GM21825 (cell line): Measurements from ENCODE around the gene TOX3.

ENCODE experiments used
- ATAC-seq: cut with Tn5 transposase; IDR thresholded peaks from one replicate; pipeline ENCODE4 v1.9.1; 2021; ENCODE audit warnings: mild to moderate bottlenecking, moderate library complexity; ENCODE audit not compliant: unreplicated experiment

The TOX3 gene

DNA sequence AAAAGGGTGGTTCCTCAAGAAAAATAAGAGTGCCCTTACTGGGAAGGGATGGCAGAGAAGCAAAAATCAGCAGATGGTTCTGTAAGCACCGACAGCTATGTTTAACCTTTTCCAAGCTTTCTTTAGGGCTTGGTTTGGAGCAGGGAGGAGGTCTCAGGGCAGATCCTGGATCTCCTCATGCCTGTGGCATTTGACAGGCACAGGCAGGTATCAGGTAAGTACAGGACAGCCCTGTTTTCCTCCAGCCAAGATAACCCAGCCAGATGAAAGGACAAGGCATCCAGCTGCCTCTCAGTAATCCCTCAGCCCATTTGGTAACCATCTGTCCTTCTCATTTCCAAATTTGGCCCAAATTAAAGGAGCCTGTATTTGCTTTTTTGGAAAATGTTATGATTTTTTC is 141.5 kb downstream of the TOX3 start:
- ATAC-seq, result no peak

DNA sequence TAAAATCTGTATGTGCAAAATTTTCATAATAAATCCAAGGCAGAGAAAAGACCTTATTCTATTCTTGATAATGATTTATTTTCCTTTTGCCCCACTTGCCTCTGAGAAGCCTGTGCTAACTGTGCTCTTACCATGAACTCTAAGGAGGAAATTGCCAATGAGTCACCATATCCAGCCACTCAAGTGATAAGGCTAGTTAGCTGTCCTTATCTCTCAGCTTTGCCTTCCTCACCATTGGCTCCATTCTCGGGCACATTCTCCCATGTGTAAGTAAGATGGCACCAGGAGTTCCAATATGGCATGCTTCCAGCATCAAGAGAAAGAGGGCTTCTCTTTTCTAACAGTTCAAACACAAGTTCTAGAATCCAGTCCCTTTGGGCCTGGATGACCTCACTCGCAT is 142.4 kb downstream of the TOX3 start:
- no peak for ATAC-seq

DNA sequence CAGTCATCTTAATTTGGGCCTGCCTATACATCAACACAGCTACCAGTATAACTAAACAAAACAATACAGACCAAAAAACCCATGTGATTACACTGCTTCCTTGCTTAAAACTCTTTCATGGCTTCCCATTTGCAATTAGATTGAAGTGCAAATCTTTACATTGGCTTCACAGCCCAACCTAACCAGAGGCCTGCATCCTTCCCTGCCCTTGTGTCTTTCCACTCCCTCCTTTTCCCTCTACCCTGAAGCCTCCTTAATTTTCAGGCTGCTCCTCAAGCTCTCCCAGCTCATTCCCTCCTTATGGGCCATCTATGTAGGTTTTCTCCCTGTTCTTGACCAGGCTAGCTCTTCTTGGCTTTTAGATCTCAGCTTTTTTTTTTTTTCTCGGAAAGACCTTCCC is 147.8 kb downstream of the TOX3 start:
- no peak for ATAC-seq

DNA sequence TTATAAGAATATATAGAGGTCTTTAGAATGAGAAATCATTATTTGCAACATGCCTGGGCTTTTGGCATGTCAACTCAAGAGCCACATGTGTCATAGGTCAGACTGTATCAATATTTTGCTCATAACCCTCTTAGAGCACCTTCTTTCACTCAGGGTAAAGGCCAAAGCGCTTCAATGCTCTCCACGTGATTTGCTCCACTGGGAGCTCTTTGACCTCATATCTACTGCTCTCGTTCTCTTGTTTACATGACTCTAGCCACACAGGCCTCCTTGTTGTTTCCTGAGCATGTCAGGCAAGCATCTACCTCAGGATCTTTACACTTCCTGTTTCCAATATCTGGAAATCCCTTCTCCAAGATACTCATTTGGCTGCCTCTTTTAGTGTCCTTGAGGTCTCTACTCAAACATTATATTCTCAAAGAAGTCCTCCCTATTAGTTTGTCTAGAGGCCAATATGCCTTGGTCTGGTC is 148.4 kb downstream of the TOX3 start:
- no peak for ATAC-seq

DNA sequence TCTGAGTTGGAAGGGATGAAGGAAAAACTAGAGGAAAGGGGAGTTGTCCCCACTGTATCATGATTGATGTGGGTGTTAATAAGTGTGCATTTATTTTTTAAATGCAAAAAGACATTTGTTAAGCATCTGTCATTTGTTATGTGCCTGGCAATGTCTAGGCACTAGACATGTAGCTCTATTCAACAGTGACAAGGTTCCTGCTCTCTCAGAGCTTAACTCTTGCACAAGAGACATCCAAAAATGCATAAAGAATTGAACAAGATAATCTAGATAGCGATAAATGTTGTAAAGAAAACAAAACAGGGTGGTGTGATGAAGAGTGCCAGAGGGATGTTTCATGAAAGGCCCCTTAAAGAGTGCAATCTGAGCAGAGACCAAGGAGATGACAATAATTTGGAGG is 148.9 kb downstream of the TOX3 start:
- ATAC-seq, result no peak

DNA sequence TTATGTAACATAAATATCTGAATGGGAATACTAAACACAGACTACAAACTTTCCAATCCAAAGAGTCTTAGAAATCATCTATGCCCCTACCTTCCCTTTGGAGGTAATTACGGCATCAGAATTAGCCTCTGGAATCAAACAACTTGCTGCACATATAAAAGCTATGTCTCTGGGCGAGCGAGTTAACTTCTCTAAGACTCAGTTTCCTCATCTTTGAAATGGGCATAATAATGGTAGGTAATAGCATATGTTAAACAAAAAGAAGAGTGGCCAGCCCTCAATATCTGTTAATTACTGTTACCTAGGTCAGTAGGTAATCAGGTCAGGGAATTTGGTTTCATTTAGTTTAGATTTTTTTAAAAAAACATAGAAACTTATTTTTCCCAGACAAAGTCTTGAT is 153.5 kb downstream of the TOX3 start:
- ATAC-seq, result no peak

DNA sequence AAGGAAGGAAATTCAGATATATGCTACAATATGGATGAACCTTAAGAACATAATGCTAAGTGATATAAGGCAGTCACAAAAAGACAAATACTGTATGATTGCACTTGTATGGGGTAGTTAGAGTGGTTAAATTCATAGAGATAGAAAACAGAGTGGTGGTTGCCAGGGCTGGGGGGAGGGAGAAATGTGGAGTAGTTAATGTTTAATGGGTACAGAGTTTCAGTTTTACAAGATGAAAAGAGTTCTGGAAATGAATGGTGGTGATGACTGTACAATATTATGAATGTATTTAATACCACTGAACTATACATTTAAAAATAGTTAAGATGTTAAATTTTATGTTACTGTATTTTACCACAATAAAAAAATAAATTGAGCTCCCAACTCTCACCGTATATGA is 157.9 kb downstream of the TOX3 start:
- ATAC-seq, result no peak
